DOHH2 (cell line): ENCODE data around the gene SSB.
"Not testable (repeated sequence)": the region's sequence is repeated elsewhere in the genome, so short reads cannot be mapped to it uniquely, and the experiment has no call there.

Source experiments
- H3F3A ChIP-seq: fragments of 200-600 bp; sonication (generic), shearing (Covaris generic); 2 replicates; pipeline ENCODE4 v1.6.0; 2016; ENCODE audit warnings: antibody characterized with exemption, mild to moderate bottlenecking; ENCODE audit not compliant: control insufficient read depth, insufficient read depth
- H3K27ac ChIP-seq: fragments of 200-600 bp; sonication (generic); 2 replicates; pipeline ENCODE4 v1.5.1; 2014; ENCODE audit warnings: low read depth, mild to moderate bottlenecking, low read length, moderate library complexity
- H3K27me3 ChIP-seq: fragments of 200-600 bp; sonication (generic); 2 replicates; pipeline ENCODE4 v1.6.1; 2014; ENCODE audit warnings: mild to moderate bottlenecking, low read length, mixed read lengths; ENCODE audit not compliant: control insufficient read depth
- H3K36me3 ChIP-seq: fragments of 200-600 bp; sonication (generic); 2 replicates; pipeline ENCODE4 v1.6.1; 2014; ENCODE audit warnings: mild to moderate bottlenecking, low read length, moderate library complexity, mixed read lengths; ENCODE audit not compliant: control insufficient read depth
- H3K4me1 ChIP-seq: fragments of 200-600 bp; sonication (generic); 2 replicates; pipeline ENCODE4 v1.6.1; 2014; ENCODE audit warnings: mild to moderate bottlenecking, low read length, mixed read lengths; ENCODE audit not compliant: control insufficient read depth
- H3K4me2 ChIP-seq: fragments of 200-600 bp; sonication (generic); 2 replicates; pipeline ENCODE4 v1.6.0; 2014; ENCODE audit warnings: mild to moderate bottlenecking, low read length, moderate library complexity
- H3K4me3 ChIP-seq: fragments of 200-600 bp; sonication (generic); 2 replicates; pipeline ENCODE4 v1.5.1; 2014; ENCODE audit warnings: mild to moderate bottlenecking, low read length, mixed read lengths
- H3K79me2 ChIP-seq: fragments of 200-600 bp; sonication (generic); 2 replicates; pipeline ENCODE4 v1.6.1; 2014; ENCODE audit warnings: mild to moderate bottlenecking, low read length, mixed read lengths; ENCODE audit not compliant: control insufficient read depth
- H3K9me2 ChIP-seq: fragments of 200-600 bp; sonication (generic); replicated peaks from 2 replicates; pipeline ENCODE4 v1.6.1; 2014; ENCODE audit warnings: mild to moderate bottlenecking, low read length, mixed read lengths; ENCODE audit not compliant: control insufficient read depth
- H3K9me3 ChIP-seq: fragments of 200-600 bp; sonication (generic); 2 replicates; pipeline ENCODE4 v1.6.1; 2014; ENCODE audit warnings: antibody characterized with exemption, low read length, mixed read lengths; ENCODE audit not compliant: control insufficient read depth, insufficient read depth
- H4K20me1 ChIP-seq: fragments of 200-600 bp; sonication (generic); 2 replicates; pipeline ENCODE4 v1.6.0; 2014; ENCODE audit warnings: low read depth, mild to moderate bottlenecking, antibody characterized with exemption, low read length, moderate library complexity; ENCODE audit not compliant: control insufficient read depth, insufficient read depth
- CTCF ChIP-seq: fragments of 200-600 bp; sonication (generic); IDR thresholded peaks from one replicate; pipeline ENCODE4 v1.5.1; 2014; ENCODE audit warnings: antibody characterized with exemption, mild to moderate bottlenecking, low read depth, low read length; ENCODE audit not compliant: poor library complexity, severe bottlenecking
- EZH2phosphoT487 ChIP-seq: fragments of 200-600 bp; sonication (generic); IDR thresholded peaks from 2 replicates; pipeline ENCODE4 v1.6.1; 2017; ENCODE audit warnings: borderline replicate concordance, mild to moderate bottlenecking, antibody characterized with exemption, low read length, moderate library complexity, mixed read lengths

Gene SSB

GRCh38 chr2:169849710-169850109 lies 51.0 kb downstream of the SSB start:
- Histone ChIP-seq H3K9me3 (no peaks in the 10 kb centered on the region), H3K27me3 (no peaks in the 10 kb centered on the region), H3K79me2 (peaks cover 44% of the 10 kb centered on the region), H3F3A (peaks cover 3% of the 10 kb centered on the region; the same call in 1 of the 2 replicates), H3K9me2 (no peaks in the 10 kb centered on the region), H3K36me3 (no peaks in the 10 kb centered on the region), H3K4me2 (no peak overlapping the region), H4K20me1 (no peaks in the 10 kb centered on the region), H3K4me3 (no peak overlapping the region), H3K4me1 (peaks cover 13% of the 10 kb centered on the region), H3K27ac (no peak overlapping the region)
- TF ChIP-seq CTCF = no peak
- no peak for TF ChIP-seq EZH2phosphoT487

- H3K27me3 ChIP-seq = no peaks in the 10 kb centered on the region
- no peaks in the 10 kb centered on the region for H4K20me1 ChIP-seq
- H3K4me1 ChIP-seq = peaks cover 13% of the 10 kb centered on the region
- H3K9me3 ChIP-seq = no peaks in the 10 kb centered on the region
- H3K4me2 ChIP-seq = peak overlapping the region; percentile 31; the same call in 1 of the 2 replicates
- no peak overlapping the region for H3K27ac ChIP-seq
- H3F3A ChIP-seq = peaks cover 3% of the 10 kb centered on the region; the same call in 1 of the 2 replicates
- TF ChIP-seq EZH2phosphoT487 (no peak), CTCF (no peak)
- H3K4me3 ChIP-seq = no peak overlapping the region
- H3K79me2 ChIP-seq = peaks cover 34% of the 10 kb centered on the region
- no peaks in the 10 kb centered on the region for H3K9me2 ChIP-seq
- H3K36me3 ChIP-seq = no peaks in the 10 kb centered on the region
Measured at GRCh38 chr2:169853041-169853668, 54.5 kb downstream of the SSB start.

- Histone ChIP-seq H3K79me2 (peaks cover 31% of the 10 kb centered on the region), H3K4me1 (peaks cover 13% of the 10 kb centered on the region)
- H3K36me3 ChIP-seq, H3K9me3 ChIP-seq, H3K27ac ChIP-seq, H3K27me3 ChIP-seq, H3K4me3 ChIP-seq, H3F3A ChIP-seq, H3K4me2 ChIP-seq, H3K9me2 ChIP-seq, H4K20me1 ChIP-seq: not testable (repeated sequence)
Measured at GRCh38 chr2:169855281-169856258, 56.9 kb downstream of the SSB start.

- H3F3A ChIP-seq = no peaks in the 10 kb centered on the region
- TF ChIP-seq CTCF (no peak), EZH2phosphoT487 (no peak)
- no peak overlapping the region for H3K4me3 ChIP-seq
- no peak overlapping the region for H3K4me2 ChIP-seq
- H3K27ac ChIP-seq = no peak overlapping the region
- peaks cover 47% of the 10 kb centered on the region for H3K79me2 ChIP-seq
- no peaks in the 10 kb centered on the region for H4K20me1 ChIP-seq
- H3K9me3 ChIP-seq = no peaks in the 10 kb centered on the region
- H3K27me3 ChIP-seq = no peaks in the 10 kb centered on the region
- H3K36me3 ChIP-seq = no peaks in the 10 kb centered on the region
- no peaks in the 10 kb centered on the region for H3K9me2 ChIP-seq
- H3K4me1 ChIP-seq = no peaks in the 10 kb centered on the region
Measured at GRCh38 chr2:169859423-169859822, 60.8 kb downstream of the SSB start.
